Measurements from ENCODE around the gene SNX30.

DNA sequence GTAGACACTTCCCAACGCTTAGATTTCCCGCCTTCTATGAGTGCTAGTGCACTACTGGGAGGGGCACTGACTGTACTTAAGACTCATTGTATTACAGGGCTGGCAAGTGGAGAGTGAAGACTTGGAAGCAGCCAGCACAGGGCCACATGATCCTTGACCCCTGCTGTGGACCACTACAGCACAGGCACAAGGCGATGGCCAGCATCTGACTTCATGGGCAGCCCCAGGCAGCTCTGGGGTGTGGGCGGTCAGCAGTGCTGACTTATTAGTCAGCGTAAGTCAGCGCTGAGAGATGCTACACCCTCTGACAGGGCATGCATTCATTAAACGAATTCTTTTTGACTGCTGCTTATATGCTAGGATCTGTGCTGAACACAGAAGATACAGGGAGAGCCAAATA is 130.8 kb downstream of the SNX30 start:
- TF ChIP-seq POLR2A (IDR thresholded peaks at IDR 0.05) = no peak
- TF ChIP-seq, protein P1, sequence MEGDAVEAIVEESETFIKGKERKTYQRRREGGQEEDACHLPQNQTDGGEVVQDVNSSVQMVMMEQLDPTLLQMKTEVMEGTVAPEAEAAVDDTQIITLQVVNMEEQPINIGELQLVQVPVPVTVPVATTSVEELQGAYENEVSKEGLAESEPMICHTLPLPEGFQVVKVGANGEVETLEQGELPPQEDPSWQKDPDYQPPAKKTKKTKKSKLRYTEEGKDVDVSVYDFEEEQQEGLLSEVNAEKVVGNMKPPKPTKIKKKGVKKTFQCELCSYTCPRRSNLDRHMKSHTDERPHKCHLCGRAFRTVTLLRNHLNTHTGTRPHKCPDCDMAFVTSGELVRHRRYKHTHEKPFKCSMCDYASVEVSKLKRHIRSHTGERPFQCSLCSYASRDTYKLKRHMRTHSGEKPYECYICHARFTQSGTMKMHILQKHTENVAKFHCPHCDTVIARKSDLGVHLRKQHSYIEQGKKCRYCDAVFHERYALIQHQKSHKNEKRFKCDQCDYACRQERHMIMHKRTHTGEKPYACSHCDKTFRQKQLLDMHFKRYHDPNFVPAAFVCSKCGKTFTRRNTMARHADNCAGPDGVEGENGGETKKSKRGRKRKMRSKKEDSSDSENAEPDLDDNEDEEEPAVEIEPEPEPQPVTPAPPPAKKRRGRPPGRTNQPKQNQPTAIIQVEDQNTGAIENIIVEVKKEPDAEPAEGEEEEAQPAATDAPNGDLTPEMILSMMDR (IDR thresholded peaks at IDR 0.05) = no peak

Data from esophagus squamous epithelium (tissue), 4 donors.